B cell (primary cell): ENCODE results near the gene AP1S2.

Experiments used
- EZH2 ChIP-seq: IDR thresholded peaks from 2 replicates; pipeline ENCODE4 v1.6.1; 2012; ENCODE audit warnings: borderline replicate concordance, low read depth, mild to moderate bottlenecking, moderate library complexity, low read length; ENCODE audit not compliant: insufficient read depth, poor library complexity, severe bottlenecking
- TF ChIP-seq, protein P1 (sequence below): fragments of 200-600 bp; IDR thresholded peaks from one replicate; pipeline ENCODE4 v1.8.0; 2022; ENCODE audit warnings: antibody characterized with exemption, mild to moderate bottlenecking

DNA sequence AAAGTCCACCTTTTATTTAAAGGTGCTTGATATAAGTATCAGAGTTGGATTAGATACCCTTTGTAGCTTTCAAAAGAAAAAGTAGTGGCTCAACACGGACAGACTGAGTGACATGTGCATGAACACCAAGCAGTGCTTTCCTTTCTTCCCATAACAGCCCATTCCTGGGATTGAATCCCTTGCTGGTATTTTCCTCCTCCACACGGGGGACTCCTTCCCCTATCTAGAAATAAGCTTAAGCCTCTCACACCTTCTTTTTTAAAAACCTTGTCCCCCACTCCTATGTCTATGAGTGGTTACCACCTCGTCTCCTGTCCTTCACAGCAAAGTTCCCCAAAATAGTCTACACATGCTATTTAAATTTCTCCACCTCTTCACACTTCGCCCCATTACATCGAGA lies 5.1 kb downstream of the AP1S2 start:
- TF ChIP-seq, protein P1, sequence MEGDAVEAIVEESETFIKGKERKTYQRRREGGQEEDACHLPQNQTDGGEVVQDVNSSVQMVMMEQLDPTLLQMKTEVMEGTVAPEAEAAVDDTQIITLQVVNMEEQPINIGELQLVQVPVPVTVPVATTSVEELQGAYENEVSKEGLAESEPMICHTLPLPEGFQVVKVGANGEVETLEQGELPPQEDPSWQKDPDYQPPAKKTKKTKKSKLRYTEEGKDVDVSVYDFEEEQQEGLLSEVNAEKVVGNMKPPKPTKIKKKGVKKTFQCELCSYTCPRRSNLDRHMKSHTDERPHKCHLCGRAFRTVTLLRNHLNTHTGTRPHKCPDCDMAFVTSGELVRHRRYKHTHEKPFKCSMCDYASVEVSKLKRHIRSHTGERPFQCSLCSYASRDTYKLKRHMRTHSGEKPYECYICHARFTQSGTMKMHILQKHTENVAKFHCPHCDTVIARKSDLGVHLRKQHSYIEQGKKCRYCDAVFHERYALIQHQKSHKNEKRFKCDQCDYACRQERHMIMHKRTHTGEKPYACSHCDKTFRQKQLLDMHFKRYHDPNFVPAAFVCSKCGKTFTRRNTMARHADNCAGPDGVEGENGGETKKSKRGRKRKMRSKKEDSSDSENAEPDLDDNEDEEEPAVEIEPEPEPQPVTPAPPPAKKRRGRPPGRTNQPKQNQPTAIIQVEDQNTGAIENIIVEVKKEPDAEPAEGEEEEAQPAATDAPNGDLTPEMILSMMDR = no peak
- TF ChIP-seq EZH2 = no peak
